Measurements from ENCODE around the gene CFAP73.
"Not testable (repeated sequence)": the region's sequence is repeated elsewhere in the genome, so short reads cannot be mapped to it uniquely, and the experiment has no call there.

CFAP73 gene

GRCh38 chr12:113119980-113120669 lies 29.4 kb upstream of the CFAP73 start:
- no peak for DNase-seq (ENCODE audit: low read depth)

GRCh38 chr12:113120670-113121370 lies 28.7 kb upstream of the CFAP73 start:
- no peak for DNase-seq (ENCODE audit: low read depth)

GRCh38 chr12:113127791-113128199 lies 21.7 kb upstream of the CFAP73 start:
- DNase-seq (ENCODE audit: low read depth), result no peak

DNA sequence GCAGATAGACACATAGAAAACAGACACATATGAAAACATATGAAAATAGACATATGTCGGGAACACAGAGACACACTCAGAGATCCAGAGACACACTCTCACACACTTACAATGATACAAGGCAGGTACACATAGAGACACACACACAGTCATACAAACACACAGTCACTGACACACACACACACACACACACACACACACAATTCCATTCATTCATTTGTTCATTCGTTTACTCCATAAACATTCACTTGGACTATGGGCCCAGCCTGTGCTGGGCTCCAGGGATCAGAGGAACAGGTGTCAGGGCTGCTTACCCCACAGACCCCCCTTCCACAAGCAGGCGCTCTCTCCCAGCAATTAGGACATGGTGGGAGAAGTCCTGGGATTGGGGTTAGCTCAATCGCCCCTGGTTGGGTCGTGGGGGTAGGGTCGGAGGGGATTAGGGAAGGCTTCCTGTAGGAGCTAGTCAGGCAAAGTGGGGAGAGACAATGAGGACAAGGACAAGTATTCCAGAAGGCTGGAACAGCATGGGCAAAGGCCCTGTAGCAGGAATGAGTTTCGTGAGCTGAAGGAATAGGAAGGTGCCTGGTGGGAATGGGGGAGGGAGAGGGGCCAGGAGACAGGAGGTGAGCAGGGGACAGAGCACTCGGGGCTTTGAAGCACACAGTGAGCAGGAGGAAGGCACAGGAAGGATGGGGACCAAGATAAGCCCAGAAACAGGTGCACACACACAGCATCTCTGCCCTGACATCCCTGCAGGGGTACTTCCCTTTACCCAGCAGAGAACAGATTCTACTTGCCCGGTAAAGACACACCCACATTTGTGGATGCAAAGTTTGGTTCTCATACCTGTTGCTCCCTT lies 20.5 kb upstream of the CFAP73 start:
- DNase-seq (ENCODE audit: low read depth), result no peak

DNA sequence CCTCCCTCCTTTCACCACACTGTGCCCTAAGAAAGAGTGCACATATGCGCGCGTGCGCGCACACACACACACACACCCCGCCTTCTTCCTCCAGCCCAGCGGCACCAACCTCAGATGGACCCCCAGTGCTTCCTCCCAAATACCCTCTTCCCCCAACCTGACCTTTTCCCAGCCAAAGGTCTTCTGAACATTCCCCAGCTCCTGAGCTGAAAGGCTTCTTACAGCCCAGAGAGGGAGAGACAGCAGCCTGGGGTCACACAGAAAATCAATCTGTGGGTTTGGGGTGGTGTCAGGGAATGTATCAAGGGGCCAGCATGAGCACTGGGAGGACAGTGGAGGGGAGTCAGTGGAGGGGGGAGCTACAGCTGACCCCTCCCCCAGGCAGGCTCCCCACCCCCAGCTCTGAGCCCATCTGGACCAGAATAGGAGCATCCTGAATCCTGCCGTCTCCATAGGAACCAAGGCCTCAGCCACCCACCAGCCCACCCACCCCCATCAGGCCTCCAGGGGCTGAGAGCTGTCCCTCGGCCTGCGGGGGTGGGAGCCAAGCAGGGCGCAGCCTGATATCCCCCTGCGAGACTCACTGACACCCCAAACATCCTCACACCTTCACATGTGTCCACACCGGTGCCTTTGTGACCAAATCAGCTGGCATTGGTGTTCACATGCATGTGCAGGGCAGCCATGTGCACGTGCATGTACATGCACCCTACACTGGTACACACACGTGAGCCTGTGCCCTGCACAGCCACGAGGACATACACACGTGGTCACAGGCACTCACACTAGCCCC lies 19.7 kb upstream of the CFAP73 start:
- DNase-seq (ENCODE audit: low read depth), result no peak

DNA sequence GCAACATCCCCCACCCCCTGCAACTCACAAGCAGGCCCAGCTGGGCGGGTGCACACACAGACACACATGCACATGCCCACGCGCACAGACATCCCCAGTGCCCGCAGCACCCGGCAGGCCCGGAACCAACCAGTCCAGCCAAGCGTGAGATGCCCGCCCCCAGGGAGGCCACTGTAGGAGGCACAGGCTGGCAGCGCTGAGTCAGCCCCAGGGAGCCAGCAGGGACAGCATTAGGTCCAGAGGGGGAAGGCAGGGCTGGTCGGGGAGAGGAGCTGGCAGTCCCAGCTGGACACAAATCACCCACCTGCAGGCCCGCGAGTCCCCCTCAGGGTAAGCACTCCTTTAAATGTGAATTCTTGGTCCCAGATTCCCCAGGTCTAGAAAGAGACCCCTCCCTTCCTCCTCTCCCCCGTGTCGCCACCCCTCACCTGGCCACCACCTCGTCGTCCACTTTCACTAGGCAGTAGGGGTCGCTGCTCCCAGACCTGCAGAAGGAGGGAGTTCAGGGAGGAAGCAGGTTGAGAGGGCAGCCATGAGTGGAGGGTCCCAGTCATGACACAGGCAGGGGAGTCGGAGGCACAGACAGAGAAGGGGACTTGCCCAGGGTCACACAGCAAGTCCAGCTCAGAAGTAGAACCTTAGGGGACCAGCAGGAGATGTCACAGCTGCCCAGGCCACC lies 18.9 kb upstream of the CFAP73 start:
- no peak for DNase-seq (ENCODE audit: low read depth)

GRCh38 chr12:113131556-113131955 lies 18.0 kb upstream of the CFAP73 start:
- DNase-seq (ENCODE audit: low read depth), result no peak

DNA sequence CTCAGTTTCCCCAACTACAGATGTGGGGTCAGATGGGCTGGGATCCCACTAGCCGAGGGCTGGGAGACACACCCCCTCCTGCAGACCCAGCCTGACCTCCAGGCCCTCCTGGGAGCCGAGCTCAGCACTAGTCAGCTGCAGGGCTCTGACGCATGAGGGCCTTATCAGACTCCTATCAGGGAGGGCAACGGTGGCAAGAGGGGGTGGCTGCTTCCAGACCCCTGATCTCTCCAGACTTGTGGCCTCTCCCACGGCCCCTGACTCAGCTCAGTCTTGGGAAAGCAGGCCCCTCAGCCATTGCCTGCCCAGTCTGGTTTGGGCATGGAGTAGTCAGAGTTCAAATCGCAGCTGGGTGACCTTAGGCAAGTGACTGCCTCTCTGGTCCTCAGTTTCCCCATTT lies 16.5 kb upstream of the CFAP73 start:
- no peak for DNase-seq (ENCODE audit: low read depth)

GRCh38 chr12:113133666-113134065 lies 15.9 kb upstream of the CFAP73 start:
- DNase-seq (ENCODE audit: low read depth), result no peak

GRCh38 chr12:113134071-113134470 lies 15.5 kb upstream of the CFAP73 start:
- DNase-seq (ENCODE audit: low read depth), result no peak

GRCh38 chr12:113134521-113134951 lies 15.0 kb upstream of the CFAP73 start:
- DNase-seq (ENCODE audit: low read depth), result no peak

DNA sequence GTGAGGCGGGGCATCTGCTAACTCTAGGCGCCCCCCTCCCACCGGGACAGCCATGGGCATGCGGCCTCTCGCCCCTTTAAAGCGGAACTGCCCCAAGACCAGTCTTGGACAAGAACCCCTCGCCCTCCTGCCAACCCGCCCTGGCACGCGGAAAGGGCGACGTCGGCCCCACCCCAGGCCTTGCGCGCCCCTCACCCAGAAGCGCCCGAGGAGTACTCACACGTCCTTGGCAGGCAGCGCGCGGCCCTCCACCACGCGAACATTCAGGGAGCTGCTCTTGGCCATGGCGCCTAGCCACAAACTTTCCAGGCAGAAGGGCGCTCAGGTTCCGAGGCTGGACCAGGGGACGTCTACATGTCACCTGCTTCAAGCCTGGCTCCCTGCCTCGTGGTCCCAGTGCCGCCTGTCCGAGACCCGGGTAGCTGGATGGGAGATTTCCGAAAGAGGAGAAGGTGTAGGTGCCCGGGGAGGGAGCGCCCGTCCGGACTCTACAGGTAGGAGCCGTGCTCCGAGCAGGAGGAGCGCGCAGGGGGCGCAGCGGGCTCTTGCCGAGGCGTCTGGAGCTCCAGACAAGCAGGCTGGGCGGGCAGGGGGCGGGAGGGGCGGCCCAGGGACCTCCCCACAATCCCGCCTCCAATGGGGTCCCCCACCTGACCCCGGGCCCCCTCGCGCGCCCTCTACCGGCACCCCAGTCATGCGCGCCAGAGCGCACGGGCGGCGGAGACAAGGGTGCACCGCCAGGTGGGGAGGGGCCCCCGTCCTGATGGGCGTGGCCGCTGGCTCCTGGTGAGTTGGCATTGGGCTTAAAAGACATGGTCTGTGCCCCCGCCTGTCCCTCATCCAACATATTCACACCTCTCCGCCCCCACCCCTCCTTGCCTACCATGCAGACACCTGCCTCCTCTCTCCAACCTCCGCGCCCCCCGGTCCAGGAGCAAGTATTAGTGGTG lies 14.1 kb upstream of the CFAP73 start, which contains the start of gene RASAL1:
Gene RASAL1 (minus strand): TSS at position 584 of the 950 bp plus-strand sequence. CDS start 299 bp downstream, at position 285.
- no peak for DNase-seq (ENCODE audit: low read depth)

DNA sequence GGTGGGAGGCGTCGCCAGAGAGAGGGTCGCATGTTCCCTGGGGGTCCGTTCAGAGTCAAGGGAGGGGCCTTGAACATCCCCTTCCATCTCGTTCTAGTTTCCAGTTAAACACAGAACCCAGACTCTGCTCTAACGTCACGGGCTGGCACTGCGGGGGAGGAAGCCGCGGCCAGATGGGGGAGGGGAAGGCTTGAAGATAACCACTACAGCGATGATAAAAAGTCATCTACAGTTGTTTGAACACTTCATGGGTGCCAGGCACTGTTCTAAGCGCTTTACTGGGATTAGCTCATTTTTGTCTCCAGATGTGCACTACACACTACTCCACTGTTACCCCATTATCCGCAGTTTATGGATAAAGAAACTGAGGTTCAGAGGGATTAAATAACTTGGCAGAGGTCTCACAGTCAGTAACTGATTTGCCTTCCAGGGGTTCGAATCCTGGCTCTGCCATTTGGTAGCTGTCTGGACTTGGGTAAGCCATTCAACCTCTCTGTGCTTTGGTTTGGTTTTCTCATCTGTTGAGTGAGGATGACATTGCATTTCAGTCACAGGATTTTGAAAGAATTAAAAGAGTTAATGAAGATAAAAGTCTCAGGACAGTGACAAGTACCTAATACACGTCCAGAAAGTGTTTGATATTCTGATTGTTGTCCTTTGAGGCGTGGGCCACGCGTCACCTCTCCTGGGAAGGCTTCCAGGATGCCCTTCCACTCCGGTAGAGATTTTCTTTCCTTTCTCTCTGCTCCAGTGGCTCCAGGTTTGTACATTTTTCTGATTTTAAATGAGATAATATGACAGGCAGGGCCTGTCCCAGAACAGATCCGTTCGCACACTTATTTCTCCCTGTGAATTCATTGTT lies 13.2 kb upstream of the CFAP73 start:
- DNase-seq (ENCODE audit: low read depth), result no peak

DNA sequence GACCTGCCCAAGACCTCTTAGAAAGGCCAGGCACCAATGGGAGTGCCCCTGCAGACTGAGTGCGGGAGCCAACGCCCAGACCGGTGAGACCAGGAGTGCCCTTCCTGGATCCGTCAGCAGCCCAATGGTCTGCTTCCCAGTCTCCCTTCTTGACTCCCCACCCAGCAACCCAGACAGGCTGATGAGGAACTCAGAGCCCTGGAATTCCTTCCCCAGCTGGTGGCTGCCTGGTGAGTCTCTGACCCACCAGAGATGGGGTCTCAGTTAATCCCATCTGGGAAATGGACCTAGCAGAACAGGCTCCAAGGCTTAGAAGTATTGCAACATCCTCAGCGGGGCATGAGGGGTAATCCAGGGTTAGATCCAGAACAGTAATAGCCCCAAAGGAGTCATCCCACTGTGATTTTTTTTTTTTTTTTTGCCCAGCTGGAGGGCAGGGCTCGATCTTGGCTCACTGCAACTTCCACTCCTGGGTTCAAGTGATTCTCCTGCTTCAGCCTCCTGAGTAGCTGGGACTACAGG lies 12.5 kb upstream of the CFAP73 start:
- no peak for DNase-seq (ENCODE audit: low read depth)

GRCh38 chr12:113137861-113138783 lies 11.4 kb upstream of the CFAP73 start:
- DNase-seq (ENCODE audit: low read depth), result no peak

- DNase-seq (ENCODE audit: low read depth), result no peak
Measured at GRCh38 chr12:113138826-113139225, 10.7 kb upstream of the CFAP73 start.

GRCh38 chr12:113140706-113141105 lies 8.8 kb upstream of the CFAP73 start:
- no peak for DNase-seq (ENCODE audit: low read depth)

DNA sequence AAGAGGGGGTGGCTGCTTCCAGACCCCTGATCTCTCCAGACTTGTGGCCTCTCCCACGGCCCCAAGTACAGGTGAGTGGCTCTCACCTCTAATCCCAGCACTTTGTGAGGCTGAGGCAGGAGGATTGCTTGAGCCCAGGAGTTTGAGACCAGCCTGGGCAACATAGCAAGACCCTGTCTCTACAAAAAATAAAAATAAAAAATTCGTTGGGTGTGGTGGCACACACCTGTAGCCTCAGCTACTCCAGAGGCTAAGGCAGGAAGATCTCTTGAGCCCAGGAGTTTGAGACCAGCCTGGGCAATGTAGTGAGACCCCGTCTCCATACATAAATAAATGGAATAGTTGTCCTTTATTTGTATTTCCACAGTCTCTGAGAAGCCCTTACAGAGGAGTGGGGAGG lies 7.8 kb upstream of the CFAP73 start:
- DNase-seq (ENCODE audit: low read depth), result not testable (repeated sequence)
